HG03432 (cell line): ENCODE data around the gene DLEC1.

Experiments used
- ATAC-seq: cut with Tn5 transposase; IDR thresholded peaks from one replicate; pipeline ENCODE4 v1.9.1; 2021; ENCODE audit warnings: mild to moderate bottlenecking, moderate library complexity; ENCODE audit not compliant: unreplicated experiment

Gene DLEC1

DNA sequence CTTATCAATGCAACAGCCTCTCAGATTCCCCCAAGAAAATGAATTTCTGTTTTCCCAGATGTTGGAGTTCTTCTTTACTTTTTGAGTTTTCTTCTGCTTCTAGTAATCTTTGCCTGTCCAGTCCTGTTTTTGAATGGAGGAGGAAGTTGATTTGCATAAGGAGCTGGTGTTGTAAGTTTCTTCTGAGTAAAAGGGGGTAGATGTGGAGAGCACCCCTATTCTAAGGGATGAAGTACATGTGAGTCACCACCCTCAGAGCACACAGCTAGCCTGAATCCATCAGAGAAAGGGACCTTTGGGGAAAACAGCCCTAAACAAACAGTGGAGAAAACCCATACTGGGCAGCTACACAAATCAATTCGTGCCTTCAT lies 63.4 kb downstream of the DLEC1 start:
- no peak for ATAC-seq

DNA sequence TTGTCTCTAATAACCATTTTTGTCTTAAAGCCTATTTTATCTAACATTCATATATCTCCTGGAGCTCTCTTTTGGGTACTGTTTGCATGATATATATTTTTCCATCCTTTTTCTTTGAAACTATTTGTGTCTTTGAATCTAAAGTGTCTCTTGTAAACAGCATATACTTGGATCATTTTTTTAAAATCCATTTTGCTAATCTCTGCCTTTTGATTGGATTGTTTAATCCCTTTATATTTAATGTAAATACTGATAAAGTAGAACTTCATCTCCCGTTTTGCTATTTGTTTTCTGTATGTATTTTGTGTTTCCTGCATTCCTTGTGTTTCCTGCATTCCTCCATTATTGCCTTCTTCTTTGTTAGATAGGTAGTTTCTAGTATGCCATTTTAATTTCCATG lies 66.5 kb downstream of the DLEC1 start:
- ATAC-seq, result no peak

DNA sequence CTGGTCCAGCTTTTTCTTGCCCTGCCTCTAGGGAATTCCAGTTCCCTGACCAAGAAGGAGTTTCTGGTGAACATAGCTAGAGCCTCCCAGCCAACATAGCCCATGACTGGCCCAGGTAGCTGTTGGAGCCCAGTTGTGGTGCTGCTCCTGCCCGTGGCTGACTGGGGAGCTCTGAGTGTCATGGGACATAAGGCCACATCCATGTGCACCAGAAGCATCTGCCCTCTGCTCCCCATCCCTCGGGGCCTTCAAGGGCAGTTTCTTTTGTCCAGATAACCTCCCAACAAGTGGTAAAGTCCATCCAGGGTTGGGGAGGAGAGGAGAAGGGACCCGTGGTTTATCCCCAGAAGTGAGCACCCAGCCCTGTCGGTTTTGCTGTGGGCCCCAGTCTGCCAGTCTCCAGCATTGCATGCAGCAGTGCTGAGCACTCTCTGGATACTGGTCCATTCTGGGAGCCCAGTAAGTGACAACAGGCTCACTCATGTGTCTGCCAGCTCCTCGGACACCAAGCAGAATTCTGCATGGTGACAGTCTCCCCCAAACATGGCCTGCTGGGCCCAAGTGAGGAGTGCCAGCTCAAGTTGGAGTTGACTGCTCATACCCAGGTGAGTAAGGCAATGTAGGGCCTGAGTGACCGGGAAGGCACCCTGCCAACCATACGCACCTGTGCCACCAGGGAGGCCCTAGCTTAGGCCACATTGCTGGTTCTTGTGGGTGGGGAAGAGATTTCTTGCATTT lies 69.1 kb downstream of the DLEC1 start:
- ATAC-seq, result no peak

DNA sequence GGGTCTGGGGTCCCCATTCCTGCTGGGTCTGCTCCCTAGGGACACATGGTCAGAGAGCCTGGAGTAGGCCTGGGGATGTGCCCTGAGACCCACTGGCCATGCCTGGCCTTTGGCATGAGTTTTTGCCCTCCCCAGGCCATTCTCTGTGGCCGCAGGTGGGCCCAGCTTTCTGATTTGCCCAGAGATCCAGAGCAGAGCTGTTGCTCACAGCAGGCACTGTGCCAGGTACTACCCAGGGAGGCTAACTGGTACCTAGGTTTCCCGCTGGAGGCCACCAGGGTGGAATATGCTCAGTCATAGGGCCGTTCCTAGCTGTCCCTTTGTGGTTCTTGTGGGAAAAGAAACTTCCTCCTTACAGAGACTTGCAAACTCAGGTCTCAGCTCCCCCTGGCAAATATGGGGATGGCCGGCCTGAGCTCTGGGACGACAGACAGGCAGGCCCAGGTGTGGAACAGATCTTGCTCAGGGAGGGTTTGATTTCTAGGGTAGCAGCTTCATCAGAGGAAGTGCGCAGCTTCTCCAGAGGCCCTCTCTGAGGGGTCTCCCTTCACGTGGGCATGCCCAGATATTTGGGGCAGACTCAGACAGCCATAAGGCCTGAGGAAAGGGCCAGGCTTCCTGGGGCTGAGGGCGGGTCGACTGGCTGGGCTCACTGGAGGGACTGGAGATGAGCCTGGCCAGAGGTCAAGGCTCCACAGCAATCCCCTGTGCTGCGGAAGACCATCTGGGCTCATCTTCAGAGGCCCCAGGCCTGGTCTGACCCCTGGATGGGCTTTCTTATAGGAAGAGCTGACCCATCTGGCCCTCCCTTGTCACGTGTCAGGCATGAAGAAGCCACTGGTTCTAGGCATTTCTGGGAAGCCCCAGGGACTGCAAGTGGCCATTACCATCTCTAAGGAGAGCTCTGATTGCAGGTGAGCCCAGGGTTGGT lies 69.9 kb downstream of the DLEC1 start:
- ATAC-seq, result no peak

DNA sequence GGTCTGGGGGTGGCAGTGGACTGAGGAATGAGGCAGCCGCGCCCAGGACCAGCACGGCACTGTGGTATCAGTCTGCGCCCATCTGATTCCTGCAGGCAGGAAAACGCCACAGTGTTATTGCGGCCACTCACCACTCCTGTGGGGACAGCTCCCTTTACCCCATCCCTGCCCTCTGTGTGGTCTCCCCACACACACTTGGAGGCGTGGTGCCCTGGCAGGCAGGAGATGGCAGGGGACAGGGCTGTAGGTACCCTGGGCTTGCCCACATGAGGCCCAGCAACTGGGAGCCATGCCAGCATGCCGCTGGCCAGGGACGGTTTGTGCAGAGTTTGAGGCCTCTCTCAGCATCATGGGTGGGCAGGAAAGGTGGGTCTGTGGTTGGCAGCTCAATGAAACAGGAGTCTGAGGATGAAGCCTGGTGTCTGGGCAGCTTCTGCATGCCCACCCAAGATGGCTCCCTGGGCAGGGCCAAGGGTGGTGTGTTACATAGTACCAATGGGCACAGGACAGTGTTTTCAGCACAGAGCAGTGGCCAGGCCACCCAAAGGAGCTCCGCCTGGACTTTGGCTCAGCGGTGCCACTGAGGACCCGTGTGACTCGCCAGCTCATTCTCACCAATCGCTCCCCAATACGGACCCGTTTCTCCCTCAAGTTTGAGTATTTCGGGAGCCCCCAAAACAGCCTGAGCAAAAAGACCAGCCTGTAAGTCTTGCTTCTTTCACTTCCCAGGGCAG lies 70.7 kb downstream of the DLEC1 start:
- ATAC-seq, result no peak

DNA sequence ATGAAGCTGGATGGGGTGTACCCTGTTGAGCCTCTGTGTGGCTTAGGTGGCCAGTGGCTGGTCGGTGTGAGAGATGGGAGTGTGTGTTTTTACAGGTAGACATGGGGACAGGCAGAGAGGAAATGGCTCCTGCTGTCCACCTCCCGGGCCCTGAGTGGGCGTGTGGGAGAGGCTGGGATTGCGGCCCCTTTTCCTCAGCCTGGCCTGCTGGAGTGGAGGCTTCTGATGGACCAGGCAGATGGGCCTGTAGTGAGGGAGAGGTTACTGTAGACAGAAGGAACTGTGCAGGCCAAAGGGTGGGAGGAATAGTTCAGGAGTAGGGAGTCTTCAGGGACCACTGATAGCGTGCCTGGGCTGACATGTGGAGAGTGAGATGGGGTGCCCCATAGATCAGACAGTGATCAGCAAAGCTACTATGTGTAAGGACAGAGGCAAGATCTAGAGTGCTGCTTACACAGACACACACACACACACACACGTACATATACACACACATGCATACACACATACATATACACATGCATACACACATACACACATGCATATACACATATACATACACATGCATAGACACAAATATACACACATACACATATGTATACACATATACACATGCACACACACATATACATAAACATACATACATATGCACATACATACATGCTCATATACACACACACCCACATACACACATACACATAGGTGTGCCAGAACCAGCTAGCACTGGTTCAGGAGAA lies 71.5 kb downstream of the DLEC1 start:
- no peak for ATAC-seq

DNA sequence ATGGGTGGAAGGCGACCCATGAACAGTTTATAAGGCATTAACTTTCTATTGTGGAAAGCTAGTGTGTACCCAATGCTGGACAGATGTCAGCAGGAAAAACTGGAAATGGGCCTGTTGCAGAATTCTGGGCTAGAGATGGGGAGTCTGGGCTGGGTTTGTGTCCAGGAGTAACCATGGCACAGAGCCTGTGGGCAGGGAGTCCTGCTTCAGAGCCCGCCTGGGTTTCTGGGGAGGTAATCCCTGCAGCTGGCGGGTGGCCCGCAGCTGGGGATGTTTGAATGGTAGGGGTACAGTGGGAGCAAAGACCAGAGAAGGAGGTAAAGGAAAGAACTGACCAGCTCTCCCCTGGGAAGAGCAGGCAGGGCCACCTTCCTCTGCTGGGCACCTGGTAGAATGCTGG lies 72.2 kb downstream of the DLEC1 start:
- no peak for ATAC-seq

DNA sequence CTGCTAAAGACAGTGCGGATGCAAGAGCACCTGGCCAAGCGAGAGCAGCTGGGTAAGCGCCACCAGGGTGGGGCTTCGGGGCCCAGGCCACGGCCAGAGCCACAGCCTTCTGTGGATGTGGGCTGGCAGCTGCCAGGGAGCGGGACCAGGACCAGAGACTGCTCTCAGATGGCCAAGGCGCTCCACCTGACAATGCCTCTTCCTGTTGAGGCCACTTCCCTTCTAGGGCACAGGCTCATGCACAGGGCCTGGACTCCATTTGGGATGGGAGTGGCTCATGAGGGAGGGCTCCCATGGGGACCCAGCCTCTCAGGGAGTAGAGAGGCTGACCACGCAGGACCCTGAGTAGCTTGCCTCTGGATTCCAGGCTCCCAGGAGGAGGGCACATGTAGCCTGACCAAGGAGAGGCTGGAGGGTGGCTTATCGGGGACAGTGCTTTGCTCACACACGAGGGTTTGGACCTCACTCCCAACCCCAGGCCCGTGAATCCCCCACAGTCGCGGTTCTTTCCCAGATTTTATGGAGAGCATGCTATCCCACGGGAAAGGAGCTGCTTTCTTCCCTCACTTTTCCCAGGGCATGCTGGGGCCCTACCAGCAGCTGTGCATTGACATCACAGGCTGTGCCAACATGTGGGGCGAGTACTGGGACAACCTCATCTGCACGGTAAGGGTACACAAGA lies 72.8 kb downstream of the DLEC1 start:
- no peak for ATAC-seq

DNA sequence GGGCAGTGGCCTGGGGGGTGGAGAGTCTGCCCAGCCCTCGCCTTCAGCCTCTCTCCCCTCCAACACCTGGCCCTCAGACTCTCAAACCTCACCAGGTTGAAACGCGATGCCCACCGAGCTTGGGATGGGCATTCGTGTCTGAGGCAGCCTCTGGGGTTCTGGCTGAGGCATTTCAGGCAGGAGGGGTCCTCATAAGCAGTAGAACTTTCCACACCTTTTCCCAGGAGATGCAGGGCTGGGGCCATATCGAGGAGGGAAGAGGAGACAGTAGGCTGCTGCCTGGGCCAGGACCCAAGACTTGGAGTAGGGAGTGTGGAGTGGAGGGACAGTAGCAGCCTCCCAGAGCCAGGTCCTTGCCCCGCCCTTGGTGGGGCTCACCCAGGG lies 73.4 kb downstream of the DLEC1 start:
- no peak for ATAC-seq

DNA sequence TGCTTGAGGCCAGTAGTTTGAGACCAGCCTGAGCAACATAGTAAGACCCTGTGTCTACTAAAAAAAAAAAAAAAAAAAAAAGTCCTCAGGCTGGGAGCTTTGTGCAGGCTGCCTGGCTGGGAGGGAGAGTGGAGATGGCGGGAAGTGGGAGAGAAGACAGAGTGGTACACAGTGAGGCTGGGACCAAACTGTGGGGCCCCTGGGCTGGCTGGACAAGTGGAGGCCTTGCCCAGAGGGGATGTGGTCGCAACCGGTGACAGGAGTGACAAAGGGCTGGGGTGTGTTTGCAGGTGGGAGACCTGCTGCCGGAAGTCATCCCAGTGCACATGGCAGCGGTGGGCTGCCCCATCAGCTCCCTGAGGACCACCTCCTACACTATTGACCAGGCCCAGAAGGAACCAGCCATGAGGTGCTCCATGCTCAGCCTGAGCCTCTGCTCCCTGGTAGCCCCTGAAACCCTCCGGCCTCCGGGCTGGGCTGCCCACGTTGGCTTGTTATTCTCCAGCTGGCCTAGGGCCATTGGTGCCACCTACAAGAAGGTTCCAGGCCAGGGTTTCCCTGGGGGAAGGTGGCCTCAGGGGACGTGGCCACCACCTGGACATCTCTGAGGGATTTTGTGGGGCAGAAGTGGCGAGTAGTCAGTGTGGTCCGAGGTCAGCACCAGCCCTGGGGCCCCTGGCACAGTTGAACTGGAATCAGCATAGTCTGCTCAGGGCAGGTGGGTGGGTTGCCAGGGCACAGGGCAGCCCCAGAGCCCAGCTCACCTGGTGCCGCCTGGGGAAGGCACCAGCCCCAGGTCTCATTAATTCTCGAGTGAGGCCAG lies 75.3 kb downstream of the DLEC1 start:
- no peak for ATAC-seq

DNA sequence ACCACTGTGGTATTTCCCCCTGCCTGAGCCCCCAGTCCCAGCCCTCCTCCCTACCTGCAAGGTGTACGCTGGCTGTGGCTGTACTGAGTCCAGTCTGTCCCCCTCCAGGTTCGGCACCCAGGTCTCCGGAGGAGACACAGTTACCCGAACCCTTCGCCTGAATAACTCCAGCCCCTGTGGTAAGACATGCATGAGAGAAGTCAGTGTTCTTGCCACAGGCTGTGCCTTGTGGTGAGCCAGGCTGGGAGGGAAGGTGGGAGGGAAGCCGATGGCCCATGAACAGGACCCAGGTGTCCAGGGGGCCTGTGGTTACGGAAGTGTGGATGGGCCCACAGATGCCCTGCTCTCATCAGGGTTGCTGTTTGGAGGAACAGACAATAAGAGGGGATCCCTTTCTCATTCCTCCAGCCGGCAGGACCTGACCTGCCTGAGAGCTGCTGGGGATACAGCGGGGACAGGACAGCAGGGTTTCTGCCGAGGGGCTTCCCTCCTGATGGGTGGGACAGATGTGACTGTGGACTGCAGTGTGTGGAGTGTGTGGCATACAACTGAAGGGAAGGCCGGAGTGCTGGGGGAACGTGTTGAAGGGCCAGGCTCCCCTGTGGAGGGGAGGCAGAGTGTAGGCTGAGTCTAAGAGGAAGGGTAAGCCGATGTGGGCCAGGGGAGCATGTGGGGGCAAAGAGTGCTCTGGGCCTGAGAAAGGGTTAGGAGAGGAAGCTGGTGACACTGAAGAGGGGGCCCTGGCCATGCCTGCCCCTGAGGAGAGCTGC lies 76.1 kb downstream of the DLEC1 start:
- ATAC-seq, result no peak

DNA sequence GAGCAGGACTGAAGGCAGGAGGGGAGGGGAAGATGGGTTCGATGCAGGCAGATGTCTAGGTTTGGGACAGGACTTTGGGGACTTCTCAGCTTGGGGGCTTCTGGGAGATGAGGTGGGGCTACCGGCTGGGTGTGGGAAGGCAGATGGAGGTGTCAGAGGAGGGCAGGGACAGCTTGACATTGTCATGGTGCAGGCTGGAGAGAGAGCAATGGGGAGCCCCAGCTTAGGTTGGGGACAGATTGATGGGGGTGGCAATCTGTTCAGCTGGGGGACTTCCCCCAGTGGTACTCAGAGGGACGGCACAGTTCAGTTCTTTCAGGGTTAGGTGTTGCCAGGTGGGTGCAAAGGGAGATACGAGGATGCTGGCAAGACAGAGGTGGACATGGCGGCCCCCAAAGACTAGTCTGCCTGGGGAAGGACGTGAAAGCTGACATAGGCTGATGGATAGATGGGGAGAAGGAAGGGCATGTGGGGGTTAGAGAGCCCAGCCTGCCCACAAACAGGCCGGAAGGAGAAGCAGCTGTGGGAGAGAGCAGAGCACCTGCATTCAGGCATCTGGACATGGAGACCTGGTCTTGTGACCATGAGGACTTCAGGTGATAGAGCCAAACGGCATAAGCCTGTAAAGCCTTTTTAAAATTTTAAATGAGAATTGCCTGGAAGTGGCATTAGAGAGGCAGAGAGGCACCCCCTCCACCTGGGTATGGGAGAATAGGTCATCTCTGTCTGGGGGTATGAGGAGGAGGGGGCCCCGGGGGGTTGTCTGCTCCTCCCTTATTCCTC lies 76.8 kb downstream of the DLEC1 start:
- no peak for ATAC-seq

DNA sequence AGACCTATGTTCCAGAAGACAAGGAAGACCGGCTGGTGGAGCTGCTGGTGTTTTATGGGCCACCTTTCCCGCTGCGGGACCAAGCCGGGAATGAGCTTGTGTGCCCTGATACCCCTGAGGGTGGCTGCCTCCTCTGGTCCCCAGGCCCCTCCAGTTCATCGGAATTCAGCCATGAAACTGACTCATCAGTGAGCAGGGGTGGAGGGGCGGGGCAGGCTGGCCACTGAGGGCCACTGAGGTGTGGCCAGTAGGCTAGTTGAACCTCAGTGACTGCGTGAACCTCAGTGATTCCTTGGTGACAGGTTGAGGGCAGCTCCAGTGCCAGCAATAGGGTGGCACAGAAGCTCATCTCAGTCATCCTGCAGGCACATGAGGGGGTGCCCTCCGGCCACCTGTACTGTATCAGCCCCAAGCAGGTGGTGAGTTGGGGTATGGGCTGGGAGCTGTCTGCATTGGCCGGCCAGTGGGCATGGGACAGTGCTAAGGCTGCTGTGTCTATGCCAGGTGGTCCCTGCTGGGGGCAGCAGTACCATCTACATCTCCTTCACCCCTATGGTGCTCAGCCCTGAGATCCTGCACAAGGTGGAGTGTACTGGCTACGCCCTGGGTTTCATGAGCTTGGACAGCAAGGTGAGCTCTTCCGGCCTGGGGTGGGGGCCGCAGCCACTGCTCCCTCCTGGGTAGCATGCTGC lies 77.6 kb downstream of the DLEC1 start:
- no peak for ATAC-seq

DNA sequence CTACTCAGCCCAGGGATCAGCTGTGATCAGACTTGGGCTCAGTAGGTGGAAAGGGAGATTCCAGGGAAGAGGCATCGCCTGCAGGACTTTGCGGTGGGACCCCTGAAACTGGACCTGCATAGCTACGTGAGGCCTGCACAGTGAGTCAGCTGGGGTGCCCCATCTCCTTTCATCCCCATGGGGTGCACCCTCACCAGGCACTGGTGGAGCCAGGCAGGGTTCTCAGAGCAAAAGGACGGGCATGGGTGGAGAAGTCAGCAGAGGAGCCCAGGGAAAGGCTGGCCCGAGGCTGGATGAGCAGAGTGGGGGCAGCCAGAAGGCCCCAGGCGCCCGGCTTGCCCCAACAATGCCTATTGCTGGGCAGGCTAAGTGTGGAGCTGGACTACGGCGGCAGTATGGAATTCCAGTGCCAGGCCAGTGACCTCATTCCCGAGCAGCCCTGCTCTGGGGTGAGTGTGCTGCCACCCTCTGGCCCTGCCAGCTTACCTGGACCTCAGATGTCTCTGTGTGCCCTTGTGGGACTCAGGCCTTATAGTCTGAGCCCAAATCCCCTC lies 78.2 kb downstream of the DLEC1 start:
- no peak for ATAC-seq

DNA sequence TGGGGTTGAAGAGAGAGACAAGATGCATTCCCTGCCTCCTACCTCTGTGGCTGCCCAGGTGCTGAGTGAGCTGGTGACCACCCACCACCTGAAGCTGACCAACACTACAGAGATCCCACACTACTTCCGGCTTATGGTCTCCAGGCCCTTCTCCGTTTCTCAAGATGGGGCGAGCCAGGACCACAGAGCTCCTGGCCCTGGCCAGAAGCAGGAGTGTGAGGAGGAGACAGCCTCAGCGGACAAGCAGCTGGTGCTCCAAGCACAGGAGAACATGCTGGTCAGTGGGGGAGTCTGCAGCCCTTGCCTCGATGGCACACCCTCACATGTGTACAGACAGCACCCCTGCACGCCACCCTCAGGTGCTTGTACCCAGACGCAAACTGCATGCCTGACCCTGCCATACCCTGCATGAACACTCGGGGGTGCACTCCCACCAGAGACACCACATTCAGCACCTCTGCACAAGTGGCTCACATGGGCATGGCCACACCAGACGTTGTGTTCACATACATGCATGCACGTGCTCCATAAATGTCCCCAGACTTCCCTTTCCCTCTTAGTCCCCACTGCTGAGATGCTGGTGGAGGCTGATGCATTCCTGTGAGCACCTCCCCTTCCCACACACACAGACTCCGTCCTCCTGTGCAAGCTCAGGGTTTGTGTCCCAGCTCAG lies 78.9 kb downstream of the DLEC1 start:
- peak; percentile 77 for ATAC-seq

DNA sequence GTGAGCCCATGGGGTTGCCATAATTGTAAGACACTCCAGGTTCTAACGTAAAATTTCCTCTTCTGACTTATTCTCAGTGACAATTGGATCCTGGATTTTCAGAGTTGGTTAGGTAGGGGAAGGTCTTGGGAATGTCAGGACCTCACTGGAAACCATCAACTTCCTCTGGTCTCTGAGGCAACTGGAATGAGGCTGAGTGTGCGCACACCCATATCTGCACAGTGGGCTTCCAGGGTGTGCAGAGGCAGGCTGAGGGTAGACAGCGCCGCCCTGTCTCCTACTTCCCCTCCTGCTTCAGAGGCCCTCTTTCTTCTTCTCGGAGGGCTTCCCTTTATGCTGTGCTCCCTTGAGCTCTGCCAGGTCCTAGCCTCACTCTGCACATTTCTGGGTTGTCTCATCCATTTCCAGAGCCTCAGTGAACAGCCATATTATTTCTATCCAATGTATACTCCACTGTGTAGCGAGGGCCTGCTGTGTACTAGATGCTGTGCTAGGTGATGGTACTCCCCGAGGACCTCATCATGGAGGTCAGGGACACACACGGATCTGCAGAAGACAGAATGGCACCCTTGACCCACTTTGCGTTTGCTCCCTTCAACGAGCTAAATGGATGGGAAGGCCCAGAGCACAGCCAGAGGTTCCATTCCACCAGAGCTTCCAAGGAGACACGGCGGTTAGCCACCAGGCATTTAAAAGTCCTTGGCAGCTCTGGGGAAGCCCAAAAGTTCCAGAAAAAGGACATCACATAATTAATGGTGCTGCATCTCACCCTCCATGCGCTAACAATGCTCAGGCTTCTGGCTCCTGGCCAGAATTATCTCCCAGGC lies 79.6 kb downstream of the DLEC1 start:
- ATAC-seq, result no peak
